B cell (primary cell): ENCODE data around the gene LMO1. TPM values are rescaled to one million over a fixed set of nuclear protein-coding genes. Genes with fewer than 3 reads are reported as not detected.

Experiments
- ATAC-seq: fragments of 200-7000 bp; cut with Tn5 transposase; one replicate; pipeline ENCODE4 v1.10.0; 2021; ENCODE audit warnings: low read depth, mild to moderate bottlenecking, moderate number of reproducible peaks, moderate library complexity
- CTCF ChIA-PET: fragments of 350-600 bp; sonication (Branson Sonifier 250); formaldehyde crosslinking; loops from one replicate; lab custom pipeline; 2021; ENCODE audit warnings: antibody characterized with exemption, inconsistent platforms; lab: Charles Lee
- POLR2A ChIA-PET: fragments of 350-600 bp; sonication (Branson Sonifier 250); formaldehyde crosslinking; loops from one replicate; lab custom pipeline; 2021; ENCODE audit warnings: antibody characterized with exemption; lab: Charles Lee
- DNase-seq: peaks from one replicate; pipeline ENCODE4 v3.0.0; 2013
- H2AFZ ChIP-seq: 2 replicates; pipeline ENCODE4 v1.6.1; 2012; ENCODE audit warnings: mild to moderate bottlenecking, low read depth, low read length; ENCODE audit not compliant: insufficient read depth, poor library complexity, severe bottlenecking
- H3K27ac ChIP-seq, 2 donors: 1 replicate in 1 of 2; 2 replicates in 1 of 2; pipeline ENCODE4 v1.5.1; 2012 to 2013; ENCODE audit warnings: low read length in 2 of 2, mild to moderate bottlenecking in 2 of 2, moderate library complexity in 1 of 2
- H3K27me3 ChIP-seq, 4 experiments: fragments of 200-600 bp in 1 of 4; sonication (generic) in 1 of 4; replicated peaks in 1 of 4; 1 replicate in 2 of 4; 2 replicates in 2 of 4; pipeline versions ENCODE4 v1.6.1 to v1.7.0; 2013 to 2016; ENCODE audit warnings: low read length in 3 of 4, mild to moderate bottlenecking in 2 of 4, mixed read lengths in 1 of 4, moderate library complexity in 1 of 4; ENCODE audit not compliant: insufficient read depth in 4 of 4, control insufficient read depth in 3 of 4; ENCODE audit errors: control extremely low read depth in 1 of 4
- H3K36me3 ChIP-seq, 2 experiments: replicated peaks in 1 of 2; 1 replicate in 1 of 2; 2 replicates in 1 of 2; pipeline versions ENCODE4 v1.6.1 to v1.7.1; 2013; ENCODE audit warnings: low read length in 1 of 2; ENCODE audit not compliant: insufficient read depth in 2 of 2, control insufficient read depth in 1 of 2; ENCODE audit errors: control extremely low read depth in 1 of 2, extremely low read depth in 1 of 2
- H3K4me1 ChIP-seq, 2 donors: fragments of 200-600 bp in 1 of 2; sonication (generic) in 1 of 2; 1 replicate in 1 of 2; 2 replicates in 1 of 2; pipeline versions ENCODE4 v1.5.1 to v1.6.1; 2013 to 2017; ENCODE audit warnings: low read length in 2 of 2; ENCODE audit not compliant: control insufficient read depth in 2 of 2, insufficient read depth in 2 of 2
- H3K4me2 ChIP-seq: replicated peaks from 2 replicates; pipeline ENCODE3; 2012; ENCODE audit warnings: mild to moderate bottlenecking, low read depth, low read length; ENCODE audit not compliant: poor library complexity, severe bottlenecking
- H3K4me3 ChIP-seq, 5 experiments: fragments of 200-600 bp in 1 of 5; sonication (generic) in 1 of 5; 1 replicate in 3 of 5; 2 replicates in 2 of 5; pipeline versions ENCODE4 v1.5.1 to v1.7.0; 2011 to 2016; ENCODE audit warnings: low read length in 4 of 5, mild to moderate bottlenecking in 4 of 5, low read depth in 2 of 5, control low read depth in 1 of 5, moderate library complexity in 1 of 5; ENCODE audit not compliant: insufficient read depth in 1 of 5; ENCODE audit errors: control extremely low read depth in 1 of 5, extremely low read depth in 1 of 5
- H3K79me2 ChIP-seq: fragments of 200-600 bp; sonication (generic); one replicate; pipeline ENCODE4 v1.6.0; 2016; ENCODE audit warnings: low read length; ENCODE audit not compliant: control insufficient read depth, insufficient read depth
- H3K9ac ChIP-seq: fragments of 200-600 bp; sonication (generic); 2 replicates; pipeline ENCODE4 v1.6.1; 2017; ENCODE audit warnings: mild to moderate bottlenecking, low read length, moderate library complexity
- H3K9me3 ChIP-seq, 3 donors: one replicate each; pipeline versions ENCODE4 v1.6.1 to v1.7.1; 2013; ENCODE audit warnings: low read length in 2 of 3; ENCODE audit not compliant: control insufficient read depth in 2 of 3, insufficient read depth in 1 of 3; ENCODE audit errors: control extremely low read depth in 1 of 3
- H4K20me1 ChIP-seq: 2 replicates; pipeline ENCODE4 v1.6.0; 2012; ENCODE audit warnings: mild to moderate bottlenecking, low read length; ENCODE audit not compliant: insufficient read depth, control insufficient read depth, poor library complexity, severe bottlenecking
- H3K27ac Mint-ChIP-seq: one replicate; pipeline ENCODE4 v1.8.0; 2021; ENCODE audit warnings: mixed read lengths
- H3K27me3 Mint-ChIP-seq: one replicate; pipeline ENCODE4 v1.8.0; 2021; ENCODE audit warnings: mixed read lengths
- H3K4me1 Mint-ChIP-seq: one replicate; pipeline ENCODE4 v1.8.0; 2021; ENCODE audit warnings: mixed read lengths
- H3K4me3 Mint-ChIP-seq: one replicate; pipeline ENCODE4 v1.8.0; 2021; ENCODE audit warnings: mixed read lengths
- H3K9me3 Mint-ChIP-seq: one replicate; pipeline ENCODE4 v1.8.0; 2022; ENCODE audit warnings: mixed read lengths; ENCODE audit not compliant: insufficient read depth
- CTCF ChIP-seq: fragments of 200-600 bp; IDR thresholded peaks from one replicate; pipeline ENCODE4 v1.8.0; 2022; ENCODE audit warnings: antibody characterized with exemption, mild to moderate bottlenecking
- EZH2 ChIP-seq: IDR thresholded peaks from 2 replicates; pipeline ENCODE4 v1.6.1; 2012; ENCODE audit warnings: borderline replicate concordance, low read depth, mild to moderate bottlenecking, moderate library complexity, low read length; ENCODE audit not compliant: insufficient read depth, poor library complexity, severe bottlenecking
- WGBS: methylation state at CpG from one replicate; pipeline ENCODE4 v1.1.5; 2013; ENCODE audit warnings: missing lambda C conversion rate; ENCODE audit not compliant: insufficient coverage; 5-methylcytosine and 5-hydroxymethylcytosine counted together
- intact Hi-C: fragments of 100-400 bp; cut with micrococcal nuclease; formaldehyde crosslinking; loops from one replicate; pipeline ENCODE4 v1.10.0; 2022
- polyA plus RNA-seq: library from polyadenylated mRNA; depleted of rRNA; stranded (reverse); fragments of >200 nt; gene quantifications from 2 replicates; pipeline ENCODE4 v1.2.3, GENCODE V29; 2012
- total RNA-seq, 2 donors: library from RNA; stranded (reverse); fragments of 120-200 nt in 1 of 2; gene quantifications; 1 replicate in 1 of 2; 2 replicates in 1 of 2; pipeline versions ENCODE4 v1.2.3 to v1.2.4, GENCODE V29; 2013 to 2022

LMO1 gene
- total and polyA plus RNA-seq, 2 donors (not counting 1 experiment from before 2014, with no cell fraction given): 0.22 TPM; not detected in 1

GRCh38 chr11:8298801-8299786 lies 35.4 kb upstream of the LMO1 start:
- no peaks in the 10 kb centered on the region for H4K20me1 ChIP-seq
- ChIA-PET POLR2A (no interaction called here), CTCF (interaction anchor here (1.0 kb wide), 1 partner anchor 25 kb away, joined by 3 read pairs; no protein-coding TSS in a partner anchor)
- intact Hi-C loops: no loop called here
- no peaks in the 10 kb centered on the region for H3K79me2 ChIP-seq
- Mint-ChIP-seq H3K9me3 (peaks cover 2% of the 10 kb centered on the region), H3K4me3 (no peak overlapping the region), H3K4me1 (no peaks in the 10 kb centered on the region), H3K27ac (no peak overlapping the region), H3K27me3 (peaks cover 28% of the 10 kb centered on the region)
- no peak overlapping the region for H3K4me2 ChIP-seq
- H3K4me1 ChIP-seq: no peaks in the 10 kb centered on the region
- peaks cover 0 to 4% (median 0%) of the 10 kb centered on the region in 4 experiments for H3K27me3 ChIP-seq
- WGBS: 63% methylated on average over 12 of the region's 13 CpGs
- TF ChIP-seq CTCF: no peak
- TF ChIP-seq EZH2: no peak
- no peak overlapping the region for H3K9ac ChIP-seq
- H3K27ac ChIP-seq: no peak overlapping the region
- no peak for DNase-seq
- H2AFZ ChIP-seq: no peak overlapping the region
- H3K9me3 ChIP-seq: peaks cover 0 to 2% (median 1%) of the 10 kb centered on the region in 3 donors
- ATAC-seq: no peak
- H3K36me3 ChIP-seq: no peaks in the 10 kb centered on the region
- no peak overlapping the region for H3K4me3 ChIP-seq
